HG03045 (cell line): ENCODE results near the gene TLE1.
"Not testable (repeated sequence)": the region's sequence is repeated elsewhere in the genome, so short reads cannot be mapped to it uniquely, and the experiment has no call there.

Experiments used
- ATAC-seq: cut with Tn5 transposase; IDR thresholded peaks from one replicate; pipeline ENCODE4 v1.9.1; 2021; ENCODE audit warnings: mild to moderate bottlenecking, moderate library complexity; ENCODE audit not compliant: unreplicated experiment

Gene TLE1

DNA sequence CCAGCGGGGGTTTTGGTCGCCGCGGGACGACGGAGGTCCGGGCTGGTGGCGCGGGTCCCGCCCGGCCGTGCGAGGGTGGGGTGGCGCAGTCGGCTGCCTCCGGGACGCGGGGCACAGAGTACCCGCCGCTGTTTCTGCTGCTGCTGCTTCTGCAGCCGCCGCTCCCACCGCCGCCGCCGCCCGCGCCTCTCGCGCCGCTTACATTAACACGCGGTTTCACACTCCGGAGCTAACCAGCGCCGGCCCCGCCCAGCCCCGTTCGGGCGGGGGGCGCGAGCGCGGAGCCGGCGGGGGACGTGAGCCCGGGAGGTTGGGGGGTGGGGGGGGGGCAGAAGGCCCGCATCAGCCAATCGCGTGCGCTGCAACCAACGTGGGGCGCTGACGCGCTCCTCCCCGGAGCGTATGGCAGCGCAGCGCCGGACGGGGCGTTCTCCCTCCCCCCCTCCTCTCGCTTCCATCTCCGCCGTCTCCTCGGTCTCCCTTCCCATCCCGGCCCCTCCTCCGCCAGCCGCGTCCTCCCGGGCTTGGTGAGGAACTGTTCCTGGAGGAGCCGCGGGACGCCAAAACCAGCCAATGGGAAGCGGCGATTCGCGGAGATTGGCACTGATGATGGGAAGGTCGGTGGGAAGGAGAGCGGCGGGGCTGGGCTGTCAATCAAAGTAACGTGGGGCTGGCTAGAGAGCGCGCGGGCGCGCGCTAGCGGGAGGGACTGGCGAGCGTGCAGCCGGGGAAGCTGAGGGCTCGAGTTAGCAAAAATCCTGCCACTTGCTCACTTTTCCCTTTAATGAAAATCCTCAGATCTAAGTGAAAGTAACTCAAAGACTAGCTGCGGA lies at the start of gene TLE1:
TSS of gene TLE1 (minus strand) at position 205 of the 833 bp plus-strand sequence. CDS start 1,307 bp downstream, outside the sequence.
- peak; percentile 84 for ATAC-seq

DNA sequence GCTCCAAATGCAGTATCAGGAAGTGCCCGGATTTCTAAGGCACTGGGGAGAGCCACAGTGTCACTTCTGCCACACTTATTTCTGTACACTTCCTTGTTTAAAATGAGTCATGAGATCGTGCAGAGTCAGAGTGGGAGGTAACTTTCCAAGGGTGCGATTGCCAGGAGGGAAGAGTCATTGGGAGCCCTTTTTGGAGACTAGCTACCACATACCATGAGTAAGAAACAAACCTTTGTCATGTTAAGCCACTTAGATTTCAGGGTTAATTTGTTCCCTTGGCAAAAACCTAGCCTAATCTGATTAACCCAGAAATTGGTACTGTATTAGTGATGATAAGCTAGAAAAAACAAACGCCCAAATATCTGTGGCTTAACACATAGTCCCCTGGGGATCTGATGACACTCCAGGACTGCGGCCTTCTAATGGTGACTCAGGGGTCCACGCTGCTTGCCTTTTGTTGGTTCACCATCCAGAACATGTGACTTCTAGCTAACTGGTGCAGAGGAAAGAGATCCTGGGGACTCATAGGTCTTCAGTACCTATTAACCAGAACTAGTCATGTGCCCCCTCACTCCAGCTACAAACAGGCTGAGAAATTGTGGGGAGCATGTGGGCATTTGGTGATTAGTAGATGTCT lies 48.6 kb upstream of the TLE1 start:
- no peak for ATAC-seq

DNA sequence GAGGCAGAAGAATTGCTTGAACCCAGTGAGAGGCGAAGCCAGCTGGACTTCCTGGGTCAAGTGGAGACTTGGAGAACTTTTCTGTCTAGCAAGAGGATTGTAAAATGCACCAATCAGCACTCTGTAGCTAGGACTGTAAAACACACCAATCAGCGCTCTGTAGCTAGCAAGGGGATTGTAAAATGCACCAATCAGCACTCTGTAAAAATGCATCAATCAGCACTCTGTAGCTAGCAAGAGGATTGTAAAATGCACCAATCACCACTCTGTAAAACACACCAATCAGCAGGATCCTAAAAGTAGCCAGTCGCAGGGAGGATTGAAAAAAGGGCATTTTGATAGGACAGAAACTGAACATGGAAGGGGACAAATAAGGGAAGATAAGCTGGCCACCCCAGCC lies 41.2 kb upstream of the TLE1 start:
- ATAC-seq = not testable (repeated sequence)

DNA sequence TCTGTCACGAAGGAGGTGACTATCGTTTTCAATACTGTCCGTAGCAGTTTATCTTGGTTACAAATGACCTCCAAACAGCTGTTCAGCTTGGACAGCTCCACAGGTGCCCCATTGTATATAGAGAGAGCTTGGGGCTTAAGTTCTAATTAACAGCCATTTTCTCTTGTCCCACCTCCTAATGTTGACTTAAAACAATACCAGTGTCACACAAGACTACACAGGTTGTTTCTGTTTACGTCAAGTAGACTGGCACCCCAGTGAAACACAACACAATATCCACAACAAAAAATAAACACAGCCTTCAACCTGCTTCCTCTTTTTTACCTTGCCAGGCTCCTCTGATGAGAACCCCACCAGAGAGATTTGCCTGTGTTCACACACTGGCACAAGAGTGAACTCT lies 39.8 kb upstream of the TLE1 start:
- ATAC-seq = no peak

DNA sequence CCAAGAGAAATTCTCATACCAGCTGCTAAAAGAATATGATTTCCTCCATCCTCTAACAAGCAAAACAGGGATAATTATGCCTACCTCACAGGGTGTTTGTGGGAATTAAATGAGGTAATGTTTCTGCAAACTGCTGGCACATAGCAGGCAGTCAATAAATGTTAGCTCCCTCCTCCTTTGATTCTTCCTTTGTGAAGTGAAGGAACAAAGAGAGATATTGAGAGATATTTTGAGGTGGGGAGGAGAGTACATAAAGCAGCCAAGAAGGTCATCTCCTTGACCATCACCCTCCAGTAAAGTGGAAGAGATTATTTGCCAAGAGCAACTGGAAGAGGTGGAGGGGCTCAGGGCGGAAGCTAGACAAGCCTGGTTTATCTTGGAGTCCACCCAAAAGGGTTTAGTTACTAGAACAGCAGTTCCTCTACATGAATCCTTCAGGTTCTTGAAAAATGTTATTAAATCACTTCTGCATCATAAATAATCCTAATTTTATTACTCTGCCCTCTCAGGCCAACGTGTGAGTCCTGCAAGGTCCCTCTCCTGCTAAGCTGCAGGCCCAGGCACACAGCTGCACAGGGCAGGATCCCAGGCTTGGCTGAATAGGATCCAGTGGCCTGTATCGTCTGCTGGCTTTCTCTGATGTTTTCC lies 35.0 kb upstream of the TLE1 start:
- ATAC-seq = no peak

DNA sequence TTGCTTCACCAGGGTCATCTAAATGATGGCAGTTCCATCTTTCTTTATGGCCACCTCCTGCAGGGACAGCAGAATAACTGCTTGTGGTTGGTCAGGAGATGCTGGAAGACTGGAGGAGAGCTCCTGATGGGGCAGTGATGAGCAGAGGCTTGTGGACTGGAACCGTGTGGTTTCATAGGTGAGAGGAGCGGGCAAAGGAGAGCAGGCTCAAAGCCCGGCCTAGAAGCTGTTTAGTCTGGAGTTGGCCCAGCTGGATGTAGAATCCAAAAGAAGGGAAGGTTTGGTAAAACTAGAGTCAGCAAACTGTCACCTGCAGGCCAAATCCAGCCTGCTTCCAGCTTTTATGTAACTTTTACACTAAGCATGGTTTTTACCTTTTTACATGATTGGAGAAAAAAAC lies 32.9 kb upstream of the TLE1 start:
- ATAC-seq = no peak

DNA sequence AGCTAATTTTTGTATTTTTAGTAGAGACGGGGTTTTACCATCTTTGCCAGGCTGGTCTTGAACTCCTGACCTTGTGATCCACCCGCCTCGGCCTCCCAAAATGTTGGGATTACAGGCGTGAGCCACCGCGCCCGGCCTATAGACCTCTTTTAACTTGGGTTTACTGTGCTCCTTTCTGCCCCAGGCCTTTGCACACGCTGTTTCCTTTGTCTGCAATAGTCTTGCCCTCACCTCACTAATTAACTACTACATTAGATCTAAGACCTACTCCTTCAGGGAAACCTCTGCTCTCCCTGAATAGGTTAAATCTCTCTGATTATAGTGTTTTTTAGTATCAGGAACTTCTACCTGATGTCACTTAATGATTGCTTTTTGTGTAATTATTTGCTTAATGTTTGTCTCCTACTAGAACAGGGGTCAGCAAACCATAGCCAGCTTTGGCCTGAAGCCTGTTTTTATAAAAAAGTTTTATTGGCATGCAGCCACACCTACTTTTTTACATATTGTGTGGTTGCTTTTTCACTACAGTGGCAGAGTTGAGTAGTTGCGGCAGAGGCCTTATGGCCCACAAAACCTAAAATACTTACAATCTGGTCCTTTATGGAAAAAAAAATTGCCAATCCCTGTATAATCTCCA lies 31.2 kb upstream of the TLE1 start:
- ATAC-seq = no peak

DNA sequence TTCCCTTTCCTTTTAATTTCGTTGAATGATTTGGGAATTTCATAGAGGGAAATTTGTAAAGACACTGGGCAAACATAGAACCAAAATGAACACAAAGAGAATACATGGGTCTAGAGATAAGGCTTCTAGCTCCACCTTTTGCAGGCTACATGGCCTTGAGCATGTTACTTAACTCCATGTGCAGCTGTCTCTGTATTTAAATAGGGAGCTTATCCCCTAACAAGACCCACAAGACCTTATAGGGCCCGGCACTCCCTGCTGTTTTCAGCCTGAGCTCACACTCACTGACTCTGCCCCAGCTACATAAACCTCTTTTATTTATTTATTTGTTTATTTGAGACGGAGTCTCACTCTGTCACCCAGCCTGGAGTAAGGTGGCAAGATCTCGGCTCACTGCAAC lies 30.6 kb upstream of the TLE1 start:
- ATAC-seq = no peak

DNA sequence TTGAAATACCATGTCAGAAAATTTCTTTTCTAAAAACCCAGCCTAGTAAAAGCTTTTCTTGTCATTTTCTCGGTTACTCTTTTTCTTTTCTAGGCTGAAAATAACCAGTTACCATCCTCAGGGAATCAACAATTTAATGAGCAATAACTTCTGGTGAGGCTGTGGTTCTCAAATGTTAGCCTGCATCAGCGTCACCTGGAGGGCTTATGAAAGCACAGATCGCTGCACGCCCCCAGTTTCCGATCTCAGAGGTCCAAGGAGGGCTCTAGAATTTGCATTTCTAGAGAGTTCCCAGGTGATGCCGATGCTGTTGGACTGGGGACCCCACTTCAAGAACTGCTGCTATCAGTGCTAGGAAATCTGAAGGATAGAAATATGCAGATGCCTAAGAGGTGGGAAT lies 28.9 kb upstream of the TLE1 start:
- ATAC-seq = no peak

DNA sequence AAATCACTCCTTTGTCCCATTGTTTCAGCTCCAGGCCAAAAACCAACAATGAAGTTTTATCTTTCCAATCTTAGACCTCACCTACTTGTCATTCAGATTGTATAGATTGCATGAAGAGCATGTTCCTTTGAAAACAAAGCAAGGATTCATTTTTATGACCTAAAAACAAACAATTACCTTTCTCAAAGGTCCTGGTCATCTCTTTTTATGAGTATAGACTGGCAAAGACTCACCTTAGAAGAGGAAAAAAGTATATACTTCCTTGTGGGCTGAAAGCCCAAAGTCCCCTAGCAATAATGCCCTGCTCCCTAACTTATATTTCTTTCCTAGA lies 28.4 kb upstream of the TLE1 start:
- no peak for ATAC-seq

DNA sequence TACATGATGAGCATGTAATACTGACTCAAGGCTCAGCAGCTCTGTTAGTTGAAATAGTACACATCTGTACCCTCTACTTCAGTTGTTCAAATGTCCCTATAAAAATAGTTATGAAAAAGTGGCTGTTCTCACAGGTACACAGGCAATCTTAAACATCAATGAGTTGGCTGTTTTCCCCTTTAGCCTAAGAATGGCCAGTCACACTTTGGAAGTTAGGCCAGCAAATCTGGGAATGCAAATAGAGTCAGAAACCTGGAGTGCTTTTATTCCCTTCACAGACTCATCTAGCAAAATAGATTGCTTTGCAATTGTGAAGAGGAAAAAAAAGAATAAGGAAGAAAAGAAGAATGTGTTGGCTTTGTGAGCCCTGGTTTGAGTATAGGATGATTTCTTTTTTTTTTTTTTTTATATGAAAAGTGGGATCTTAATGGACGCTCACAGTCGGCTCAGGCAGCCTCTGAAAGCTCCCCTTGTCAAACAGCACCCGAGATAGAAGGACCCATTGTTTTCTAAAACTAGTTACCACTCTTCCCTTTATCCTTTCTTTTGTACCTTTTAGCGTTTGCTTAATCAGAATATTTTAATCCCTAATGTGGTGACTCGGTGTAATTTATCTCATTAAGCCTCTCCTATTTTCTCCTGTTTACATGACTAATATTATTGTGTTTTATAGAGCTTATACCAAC lies 27.9 kb upstream of the TLE1 start:
- no peak for ATAC-seq

DNA sequence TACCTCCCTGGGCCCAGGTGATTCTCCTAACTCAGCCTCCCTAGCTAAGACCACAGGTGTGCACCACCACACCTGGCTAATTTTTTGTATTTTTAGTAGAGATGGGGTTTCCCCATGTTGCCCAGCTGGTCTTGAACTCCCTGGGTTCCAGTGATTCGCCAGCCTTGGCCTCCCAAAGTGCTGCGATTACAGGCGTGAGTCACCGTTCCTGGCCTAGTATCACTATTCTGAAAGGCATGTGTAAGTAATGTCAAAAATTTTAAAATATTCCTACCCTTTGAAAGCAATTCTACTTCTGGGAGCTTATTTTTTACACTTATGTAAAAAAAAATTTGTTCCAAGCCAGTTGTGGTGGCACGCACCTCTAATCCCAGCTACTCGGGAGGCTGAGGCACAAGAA lies 27.1 kb upstream of the TLE1 start:
- no peak for ATAC-seq

DNA sequence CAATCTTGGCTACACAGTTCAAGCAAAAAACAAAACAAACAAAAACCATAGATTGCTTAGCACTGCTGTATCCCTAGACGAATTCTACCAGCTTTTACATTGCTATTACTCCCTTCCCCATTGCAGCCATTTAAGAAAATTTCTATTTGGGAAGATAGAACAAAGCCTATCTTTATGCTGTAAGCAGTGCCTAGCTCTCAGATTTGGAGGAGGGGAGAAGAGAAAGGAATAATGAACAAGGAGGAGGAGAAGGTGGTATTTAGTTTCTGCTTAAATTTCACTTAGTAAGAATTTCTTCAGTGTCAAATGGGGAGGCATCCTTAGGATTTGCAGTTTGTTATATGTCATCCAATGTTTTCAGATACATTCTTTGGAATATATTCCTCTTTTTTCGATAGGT lies 16.2 kb upstream of the TLE1 start:
- ATAC-seq = no peak

DNA sequence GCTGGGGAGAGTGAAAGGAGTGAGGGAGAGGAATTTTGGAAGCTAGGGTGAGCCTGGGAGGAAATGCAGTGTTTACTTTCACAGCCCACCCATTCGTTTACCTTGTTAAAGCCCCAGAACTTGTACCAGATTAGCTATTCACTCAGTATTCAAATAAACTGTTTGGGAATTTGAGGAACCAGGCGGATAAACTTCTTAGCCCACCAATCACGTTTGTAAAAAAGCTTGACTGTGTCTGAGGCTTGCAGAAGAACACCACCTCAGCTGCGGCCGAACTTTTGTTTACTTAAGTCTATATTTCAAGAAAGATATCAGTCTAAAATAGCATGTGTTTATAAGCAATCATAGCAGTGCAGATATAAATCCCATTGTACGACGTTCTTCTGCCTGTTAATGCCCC lies 5.2 kb upstream of the TLE1 start:
- no peak for ATAC-seq

DNA sequence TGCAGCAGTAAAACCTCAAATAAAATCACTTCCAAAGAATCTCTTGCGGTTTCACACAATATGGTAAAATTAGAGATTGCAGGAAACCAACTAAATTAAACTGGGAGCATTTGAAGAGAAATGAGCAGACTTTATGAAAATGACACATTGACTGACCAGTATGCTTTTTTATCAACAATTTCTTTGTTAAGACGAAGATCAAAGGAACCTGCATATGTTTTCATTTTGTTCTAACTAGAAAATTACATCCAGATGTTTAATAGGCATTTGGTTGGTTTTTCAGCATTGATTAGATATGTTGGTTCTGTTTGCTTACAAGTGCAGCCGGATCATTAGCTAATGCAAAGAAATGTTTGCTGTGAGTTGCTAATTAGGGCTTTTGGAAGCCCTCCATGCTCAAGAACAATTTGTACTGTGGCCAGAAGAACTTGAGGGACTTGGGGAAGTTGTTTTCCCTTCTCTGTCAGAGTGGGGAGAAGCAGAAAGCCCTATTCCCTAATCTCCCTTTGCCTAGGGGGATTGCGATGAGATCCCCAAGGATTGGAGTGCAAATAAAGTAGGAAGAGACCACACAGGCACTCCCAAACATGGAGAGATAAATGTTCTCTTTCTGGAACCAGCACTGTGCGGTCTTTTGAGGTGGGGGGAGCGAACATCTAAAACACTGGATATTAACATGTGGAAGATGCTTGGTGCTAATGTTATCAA lies 4.5 kb upstream of the TLE1 start:
- ATAC-seq = no peak

DNA sequence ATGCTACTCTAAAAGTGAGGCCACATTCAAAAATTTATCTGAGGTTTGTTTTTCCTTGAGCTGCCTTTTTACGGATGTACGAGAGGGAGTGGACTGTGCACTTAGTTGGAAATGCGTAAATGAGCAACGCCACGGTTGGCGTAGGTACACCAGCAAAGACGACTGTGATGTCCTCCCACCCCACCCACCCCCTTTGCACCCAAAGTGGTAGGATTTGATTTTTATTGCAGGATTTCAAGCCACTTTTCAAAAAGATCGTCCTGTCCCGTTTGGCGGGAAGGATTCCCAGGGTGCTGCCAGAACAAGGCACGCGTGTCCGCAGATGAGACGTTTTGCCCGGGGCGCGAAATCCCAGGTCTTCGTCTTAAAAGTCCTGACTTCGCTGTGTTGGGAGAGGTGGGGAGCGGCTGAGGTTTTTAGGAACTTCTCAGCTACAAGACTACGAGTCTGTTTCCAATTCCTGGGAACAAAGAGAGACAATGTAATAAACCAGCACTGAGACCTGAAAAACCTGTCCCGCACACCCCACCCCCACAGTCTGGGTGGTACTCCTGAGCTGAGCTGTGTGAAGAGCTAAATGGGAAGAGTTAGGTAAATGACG lies 1.0 kb upstream of the TLE1 start:
- ATAC-seq = no peak

DNA sequence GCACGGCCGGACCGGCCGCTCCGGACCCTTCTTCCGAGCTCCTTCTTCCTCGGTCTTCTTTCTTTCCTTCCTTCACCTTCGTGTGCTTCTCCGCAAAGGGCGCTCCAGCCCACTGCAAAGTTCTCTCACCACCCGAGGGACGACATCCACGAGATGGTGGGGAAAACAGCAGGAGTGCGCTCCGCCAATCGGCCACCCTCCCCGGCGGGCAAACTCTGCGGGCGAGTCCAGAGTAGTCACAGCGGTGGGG lies 329 bp downstream of the TLE1 start:
- ATAC-seq = not testable (repeated sequence)

DNA sequence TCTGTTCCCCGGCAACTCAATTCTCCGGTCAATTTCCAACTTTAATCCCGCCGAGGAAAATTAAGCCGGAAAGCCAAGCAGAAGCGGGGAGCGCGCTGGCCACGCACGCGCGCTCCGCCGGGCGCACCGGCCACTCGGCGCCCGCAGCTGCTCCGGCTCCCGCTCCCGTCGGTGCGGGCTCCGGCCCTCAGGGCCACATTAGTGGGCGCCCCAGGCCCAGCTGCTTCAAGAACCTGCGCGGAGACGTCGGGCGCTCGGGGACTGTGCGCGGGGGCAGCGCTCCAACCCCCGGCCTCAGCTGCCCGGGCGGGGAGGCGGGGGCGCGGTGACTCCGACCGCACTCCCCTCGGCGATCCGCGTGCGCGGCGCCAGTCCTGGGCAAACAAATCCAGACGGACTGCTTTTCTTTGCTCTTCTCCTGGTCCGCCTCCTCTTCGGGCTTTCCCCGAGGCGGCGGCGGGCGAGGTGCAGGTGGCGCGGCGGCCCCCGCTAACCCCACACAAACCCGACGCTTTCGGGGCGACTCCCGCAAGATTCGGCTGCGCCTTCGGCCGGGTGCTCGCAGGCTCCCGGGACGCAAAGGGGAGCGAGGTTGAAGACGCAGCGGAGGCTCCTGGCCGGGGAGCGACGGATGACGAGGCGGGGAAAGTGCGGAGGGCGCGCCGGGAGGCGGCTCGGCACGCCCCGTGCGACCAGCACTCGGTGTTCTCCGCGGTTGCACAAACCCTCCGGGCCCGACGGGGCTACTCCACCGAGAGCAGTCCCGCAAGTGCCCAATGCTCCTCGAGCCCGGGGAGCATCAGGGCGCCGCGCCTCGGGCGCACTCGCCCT lies 870 bp downstream of the TLE1 start:
- peak; percentile 15 for ATAC-seq

DNA sequence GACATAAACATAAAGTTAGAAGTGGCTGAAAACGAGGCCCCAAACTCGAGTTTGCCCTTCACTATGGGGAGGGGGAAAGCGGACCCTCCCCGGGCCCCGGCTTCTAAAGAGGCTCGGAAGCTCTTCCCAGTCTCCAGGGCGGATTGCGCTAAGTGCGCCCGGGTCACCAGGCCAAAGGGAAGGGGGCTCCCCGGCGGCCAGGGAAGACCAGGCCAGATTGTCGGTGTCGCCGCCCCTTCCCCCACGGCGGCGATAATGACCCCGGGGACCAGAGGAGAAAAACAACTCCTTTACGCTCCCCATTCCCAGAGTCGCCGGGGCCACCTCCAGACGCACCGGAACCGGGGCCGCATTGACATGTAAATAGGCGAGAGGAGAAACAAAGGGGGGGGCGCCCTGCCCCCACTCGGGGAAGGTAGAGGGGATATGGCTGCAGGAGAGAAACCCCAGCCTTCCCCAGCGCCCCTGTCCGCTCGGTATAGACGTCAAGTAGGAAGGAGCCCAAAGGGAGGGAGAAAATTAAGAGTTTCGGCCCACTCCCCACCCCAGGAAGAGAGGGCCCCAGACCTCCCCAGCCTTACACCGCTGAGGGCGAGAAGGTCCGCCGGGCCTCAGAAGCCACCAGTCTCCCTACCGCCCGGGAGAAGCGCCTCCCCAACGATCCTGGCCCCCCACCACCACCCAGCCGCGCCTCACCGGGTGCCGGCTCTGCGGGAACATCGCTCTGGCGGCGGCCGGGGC lies 1.7 kb downstream of the TLE1 start:
- ATAC-seq = no peak
